NCI-H146 treated with DMSO at 0.1 percent for 48 hours (cell line): Measurements from ENCODE around the gene CERK.

Experiments
- DNase-seq: peaks from one replicate; lab custom pipeline; 2025; ENCODE audit not compliant: unreplicated experiment; lab: John Stamatoyannopoulos, UW

Gene CERK

DNA sequence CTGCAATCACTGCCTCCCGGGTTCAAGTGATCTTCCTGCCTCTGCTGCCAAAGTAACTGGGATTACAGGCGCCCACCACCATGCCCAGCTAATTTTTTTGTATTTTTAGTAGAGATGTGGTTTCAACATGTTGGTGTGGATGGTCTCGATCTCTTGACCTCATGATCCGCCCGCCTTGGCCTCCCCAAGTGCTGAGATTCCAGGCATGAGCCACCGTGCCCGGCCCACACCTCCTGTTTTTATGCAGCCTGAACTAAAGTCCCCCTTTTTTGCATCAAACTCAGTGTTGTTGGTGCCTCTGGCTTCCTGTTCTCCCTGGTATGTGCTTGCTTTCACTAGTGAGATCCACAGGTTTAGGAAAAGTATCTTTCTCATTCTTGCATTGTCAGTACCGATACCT is 28.6 kb upstream of the CERK start:
- no peak for DNase-seq

DNA sequence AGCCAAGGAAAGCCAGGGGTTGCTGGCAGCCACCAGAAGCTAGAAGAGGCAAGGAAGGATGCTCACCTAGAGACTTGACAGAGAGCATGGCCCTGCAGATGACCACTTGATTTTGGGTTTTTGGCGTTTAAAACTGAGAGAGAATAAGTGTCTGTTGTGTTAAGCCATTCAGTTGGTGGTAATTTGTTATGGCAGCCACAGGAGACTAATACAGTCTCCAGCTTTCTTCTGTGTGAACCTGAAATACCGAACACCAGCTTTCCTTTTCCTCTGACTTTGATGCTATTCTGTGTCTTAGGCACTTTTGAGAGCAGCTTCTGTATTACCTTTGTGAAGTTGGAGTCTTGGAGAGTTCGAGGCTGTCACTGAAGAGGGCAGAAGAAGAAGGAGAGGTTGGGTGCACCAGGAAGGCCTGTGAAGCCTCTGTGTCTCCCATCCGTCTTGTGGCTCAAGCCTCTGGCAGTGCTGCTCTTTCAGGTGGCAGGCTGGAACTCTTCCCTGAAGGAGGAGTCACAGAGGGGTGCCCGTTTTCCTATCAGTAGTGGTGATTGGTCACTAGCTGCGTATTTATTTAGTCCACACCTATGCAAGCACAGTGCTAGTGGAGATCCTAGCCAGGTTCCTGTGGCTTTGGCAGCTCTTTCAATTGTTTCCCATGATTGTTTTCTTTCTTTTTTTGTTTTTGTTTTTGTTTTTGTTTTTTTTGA is 26.9 kb upstream of the CERK start:
- no peak for DNase-seq

DNA sequence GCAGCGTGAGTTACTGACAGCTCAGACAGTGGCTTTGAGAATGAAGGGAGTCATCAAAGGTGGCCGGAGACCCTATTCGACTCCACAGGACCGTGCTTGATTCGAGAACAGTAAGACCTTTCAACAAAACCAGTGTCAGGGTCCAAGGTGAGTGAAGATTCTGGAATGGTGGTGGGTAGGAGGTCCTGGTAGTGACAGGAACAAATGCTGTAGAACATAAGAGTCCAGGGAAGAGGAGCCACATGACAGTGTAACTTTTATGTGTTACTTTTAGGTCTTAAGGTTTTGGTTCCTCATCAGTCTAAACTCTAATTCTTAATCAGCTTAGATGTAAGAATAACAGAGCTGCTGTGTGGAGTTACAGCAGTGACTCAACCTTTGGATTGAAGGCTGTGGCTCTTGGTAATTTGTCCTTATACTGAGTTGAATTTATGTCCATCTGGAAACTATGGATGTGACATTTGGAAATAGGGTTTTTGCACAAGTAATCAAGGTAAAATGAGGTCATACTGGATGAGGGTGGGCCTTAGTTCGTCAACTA is 26.2 kb upstream of the CERK start:
- no peak for DNase-seq

DNA sequence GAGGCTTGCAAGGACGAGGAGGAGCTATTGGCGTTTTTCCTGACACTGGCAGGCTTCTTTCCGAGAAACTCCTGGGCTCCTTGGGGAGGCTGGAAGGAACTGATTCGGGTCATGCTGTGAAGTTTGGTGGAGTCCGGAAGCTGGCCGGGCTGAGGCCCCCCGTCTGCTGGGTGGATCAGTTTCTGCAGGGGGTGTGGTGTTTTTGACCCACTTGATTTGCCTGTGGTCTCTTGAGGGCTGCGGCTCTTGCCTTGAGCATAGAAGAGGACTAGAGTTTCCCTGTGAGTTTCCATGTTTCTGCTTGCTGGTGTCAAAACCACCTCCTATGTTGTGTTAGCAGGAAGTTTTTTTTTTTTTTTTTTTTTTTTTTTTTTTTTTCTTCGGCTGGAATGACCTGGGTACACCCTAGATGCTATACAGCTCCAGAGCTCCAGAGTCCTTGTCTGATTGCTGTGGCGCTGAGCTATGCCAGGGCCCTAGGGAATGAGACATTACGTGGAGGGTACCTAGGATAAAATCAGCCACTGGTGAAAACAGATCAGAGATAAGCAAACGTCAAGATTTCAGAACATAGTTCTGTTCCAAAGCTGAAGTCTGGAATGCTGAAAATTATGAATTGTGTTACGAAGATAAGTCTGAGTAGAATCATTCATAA is 25.1 kb upstream of the CERK start:
- no peak for DNase-seq

DNA sequence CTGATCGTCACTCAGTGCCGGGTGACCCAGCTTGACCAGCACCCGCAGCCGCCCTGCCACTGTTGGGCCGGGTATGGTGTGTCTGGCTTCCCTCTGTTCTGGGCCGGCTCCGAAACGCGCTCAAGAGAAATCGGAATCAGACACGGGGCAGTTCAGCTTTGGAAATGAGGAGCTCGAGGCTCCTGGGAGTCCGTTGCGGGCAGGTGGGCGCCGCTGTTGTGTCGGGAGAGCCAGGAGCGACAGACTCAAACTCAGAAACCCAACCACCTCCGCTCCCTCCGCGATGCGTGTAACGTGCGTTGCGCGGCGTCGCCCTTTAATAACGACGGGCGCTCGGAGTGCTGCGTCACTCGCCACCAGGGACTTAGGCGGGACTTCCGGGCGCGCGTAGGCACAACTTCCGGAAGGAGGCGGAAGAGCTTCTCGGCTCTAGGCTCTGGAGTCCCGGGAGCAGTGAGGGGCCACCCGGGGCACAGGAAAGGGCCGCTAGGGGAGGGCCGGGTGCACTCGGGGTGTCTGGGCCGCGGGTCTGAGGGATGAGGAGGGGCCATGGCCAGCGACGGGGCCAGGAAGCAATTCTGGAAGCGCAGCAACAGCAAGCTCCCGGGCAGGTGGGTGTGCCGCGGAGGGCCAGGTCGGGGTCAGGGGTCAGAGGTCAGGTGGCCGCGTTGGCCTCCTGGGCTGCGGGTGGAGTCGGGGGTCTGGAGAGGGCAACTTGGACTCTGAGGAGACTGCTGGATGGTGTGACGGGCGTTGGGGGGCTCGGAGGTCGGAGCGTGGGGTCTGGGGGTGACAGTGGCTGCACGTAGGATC is 24.4 kb upstream of the CERK start, which contains the start of gene TBC1D22A:
TSS of gene TBC1D22A (plus strand) at position 413 of the 813 bp plus-strand sequence. CDS start at position 550, 137 bp downstream.
- DNase-seq = peak; percentile 50

DNA sequence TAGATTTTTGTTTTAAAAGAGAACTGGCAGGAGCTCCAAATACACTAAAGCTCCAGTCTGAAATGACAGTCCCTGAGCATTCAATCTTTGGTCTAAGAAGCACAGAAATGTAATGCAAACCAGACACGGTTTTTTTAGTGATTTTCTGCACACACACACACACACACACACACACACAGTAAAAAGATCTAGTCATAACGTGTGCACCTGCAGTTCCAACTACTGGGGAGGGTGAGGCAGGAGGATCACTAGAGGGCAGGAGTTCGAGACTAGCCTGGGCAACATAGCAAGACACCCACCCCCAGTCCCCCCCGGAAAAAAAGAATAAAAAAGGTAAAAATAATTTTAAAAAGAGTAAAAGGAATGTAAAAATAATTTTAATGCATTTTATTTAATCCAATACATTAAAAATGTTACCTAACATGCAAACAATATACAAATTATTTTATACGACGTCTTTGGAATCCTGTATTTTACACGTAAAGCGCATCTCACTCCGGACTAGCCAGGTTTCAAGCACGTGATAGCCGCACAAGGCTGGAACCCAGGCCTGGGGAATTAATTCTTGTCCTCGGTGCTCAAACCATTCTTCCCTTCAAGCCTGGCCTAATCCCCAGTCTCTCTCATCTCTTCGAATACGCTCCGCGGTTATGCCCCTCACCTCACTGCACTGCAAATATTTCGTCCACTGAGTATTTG is 23.6 kb upstream of the CERK start:
- DNase-seq = no peak

DNA sequence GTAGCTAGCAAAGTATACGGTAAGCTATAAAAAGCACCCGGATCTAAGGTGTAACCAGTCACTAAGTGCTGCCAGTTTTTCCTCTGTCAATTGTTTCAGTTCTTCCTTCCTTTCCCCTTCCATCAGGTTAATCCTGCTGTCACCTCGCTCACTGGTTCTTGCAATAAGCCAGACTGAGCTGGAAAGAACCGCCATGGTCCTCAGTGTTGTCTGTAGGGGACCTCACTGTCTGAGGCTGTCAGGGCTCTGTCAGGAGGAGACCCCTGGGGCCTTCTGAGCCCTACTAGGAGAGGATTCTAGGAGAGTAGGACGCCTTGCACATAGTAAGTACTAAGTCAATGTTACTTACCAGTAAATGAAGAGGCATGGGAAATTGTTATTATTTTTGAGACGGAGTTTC is 23.0 kb upstream of the CERK start:
- no peak for DNase-seq

DNA sequence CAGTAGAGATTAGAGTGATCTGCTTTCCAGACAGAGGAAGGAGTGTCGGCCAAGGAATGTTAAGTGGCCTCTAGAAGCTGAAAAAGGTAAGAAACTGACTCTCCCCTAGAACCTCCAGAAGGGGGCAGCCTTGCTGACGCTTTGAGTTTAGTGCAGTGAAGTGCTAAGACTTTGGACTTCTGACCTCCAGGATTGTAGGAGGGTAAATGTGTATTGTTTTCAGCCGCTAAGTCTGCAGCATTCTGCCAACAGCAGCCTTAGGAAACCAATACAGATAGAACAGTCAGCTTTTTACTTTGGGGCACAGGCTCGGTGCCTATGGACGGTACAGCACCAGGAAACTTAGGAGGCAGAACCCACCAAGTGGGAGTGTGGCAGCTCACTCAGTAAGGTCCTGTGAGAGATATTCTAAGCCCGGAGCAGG is 20.8 kb upstream of the CERK start:
- DNase-seq = no peak

DNA sequence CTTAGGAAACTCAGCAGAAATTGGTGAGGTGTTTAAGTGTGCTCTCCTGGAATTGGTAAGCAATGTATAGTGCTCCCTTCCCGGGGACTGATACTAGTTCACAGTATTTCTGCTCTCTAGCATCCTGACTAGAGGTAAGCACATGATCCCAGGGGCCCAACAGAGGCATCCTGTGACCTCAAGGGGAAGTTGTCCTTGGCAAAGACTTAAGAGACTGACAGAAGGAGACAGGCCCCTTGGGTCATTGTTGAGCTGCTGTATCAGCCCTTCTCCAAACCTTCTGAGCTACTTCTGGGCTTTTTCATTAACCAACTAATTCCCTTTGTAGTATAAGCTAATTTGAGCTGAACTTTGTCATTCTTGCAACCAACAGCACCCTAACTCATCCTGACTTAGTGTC is 20.1 kb upstream of the CERK start:
- DNase-seq = no peak

DNA sequence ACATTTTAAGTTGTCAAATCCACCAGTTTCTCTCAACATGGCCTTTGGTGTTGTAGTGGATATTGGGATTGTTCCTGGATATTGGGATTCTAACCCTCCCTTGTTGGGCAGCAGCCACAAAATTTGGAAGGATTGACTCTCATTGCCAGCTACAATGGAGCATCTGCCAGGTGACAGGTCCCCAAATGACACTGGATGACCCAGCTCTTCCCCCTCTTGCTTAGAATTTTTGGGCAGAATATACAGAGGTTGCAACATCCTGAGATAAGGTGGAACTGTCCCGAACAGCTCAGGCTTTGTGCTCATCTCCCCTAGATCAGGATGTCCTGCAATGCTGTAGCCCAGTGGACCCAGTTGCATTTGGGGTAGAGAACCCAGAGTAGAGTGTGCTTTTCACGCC is 19.1 kb upstream of the CERK start:
- no peak for DNase-seq

DNA sequence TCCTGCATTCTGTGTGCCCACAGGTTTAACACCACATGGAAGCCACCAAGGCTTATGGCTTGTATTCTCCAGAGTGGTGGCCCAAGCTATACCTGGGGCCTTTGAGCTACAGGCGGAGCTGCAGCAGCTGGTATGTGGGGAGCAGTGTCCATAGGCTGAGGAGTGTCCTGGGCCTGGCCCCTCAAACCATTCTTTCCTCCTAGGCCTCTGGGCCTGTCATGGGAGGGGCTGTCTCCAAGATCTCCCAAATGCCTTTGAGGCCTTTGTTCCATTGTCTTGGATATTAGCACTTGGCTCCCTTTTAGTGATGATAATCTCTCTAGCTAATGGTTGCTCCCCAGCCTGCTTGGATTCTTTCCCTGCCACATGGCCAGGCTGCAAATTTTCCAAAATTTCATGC is 18.0 kb upstream of the CERK start:
- DNase-seq = no peak

DNA sequence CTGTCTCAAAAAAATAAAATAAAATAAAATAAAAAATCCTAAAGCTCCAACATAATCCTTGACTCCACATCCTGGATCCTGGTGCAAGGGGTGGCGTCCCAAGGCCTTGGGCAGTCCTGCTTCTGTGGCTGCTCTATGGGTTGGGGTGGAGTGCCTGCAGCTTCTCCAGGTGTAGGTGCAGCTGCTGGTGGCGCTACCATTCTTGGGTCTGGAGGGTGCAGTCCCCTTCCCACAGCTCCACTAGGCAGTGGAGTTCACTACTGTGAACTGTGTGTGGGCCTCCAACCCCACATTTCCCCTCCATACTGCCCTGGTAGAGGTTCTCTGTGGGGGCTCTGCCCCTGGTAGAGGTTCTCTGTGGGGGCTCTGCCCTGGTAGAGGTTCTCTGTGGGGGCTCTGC is 17.5 kb upstream of the CERK start:
- DNase-seq = no peak

DNA sequence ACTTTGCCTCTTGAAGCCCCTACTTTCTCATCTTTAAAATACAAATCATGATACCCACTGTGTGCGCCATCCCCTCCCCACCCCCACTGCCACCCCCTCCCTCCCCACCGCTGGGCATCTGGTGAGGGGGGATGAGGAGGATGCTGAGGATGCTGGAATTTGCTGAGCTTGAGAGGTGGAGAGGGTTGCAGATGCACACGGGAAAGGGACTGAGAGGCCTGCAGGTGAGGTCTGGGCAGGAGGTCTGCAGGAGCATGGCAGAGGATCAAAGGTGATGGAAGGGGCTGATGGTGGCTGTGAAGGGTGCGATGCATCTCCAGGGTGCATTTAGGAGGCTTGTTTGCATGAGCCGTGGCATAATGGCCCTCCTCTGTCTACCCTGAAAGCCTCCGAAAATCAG is 16.8 kb upstream of the CERK start:
- no peak for DNase-seq

DNA sequence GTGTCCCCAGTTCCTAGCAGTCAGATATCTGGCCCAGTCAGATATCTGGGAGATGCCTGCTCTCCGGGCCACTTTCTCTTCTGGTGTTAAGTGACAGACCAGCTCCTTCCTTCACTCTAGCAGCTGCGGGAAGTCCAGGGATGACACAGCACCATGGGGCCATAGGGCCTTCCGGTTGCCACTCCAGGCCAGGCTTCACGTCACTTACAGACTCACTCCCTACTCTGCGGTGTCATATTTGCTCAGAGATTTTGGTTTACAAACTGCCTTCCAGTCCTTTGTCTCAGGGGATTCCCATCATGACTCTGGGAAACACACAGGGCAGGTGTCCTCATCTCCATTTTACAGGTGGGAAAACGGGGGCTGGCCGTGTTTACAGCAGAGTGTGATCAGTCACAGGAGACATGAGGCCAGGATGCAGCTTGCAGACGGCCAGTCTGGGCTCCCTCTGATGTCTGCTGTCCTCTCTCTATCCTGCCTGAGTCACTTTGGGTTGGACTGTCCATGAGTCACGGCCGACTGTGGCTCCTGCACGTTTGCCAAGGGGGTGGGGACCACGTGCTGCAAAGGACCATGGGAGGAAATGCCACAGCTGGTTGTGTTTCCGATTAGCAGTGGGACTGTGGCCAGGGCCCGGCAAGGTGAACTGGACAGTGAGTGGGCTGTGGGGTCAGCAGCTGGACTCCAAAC is 16.2 kb upstream of the CERK start:
- no peak for DNase-seq

DNA sequence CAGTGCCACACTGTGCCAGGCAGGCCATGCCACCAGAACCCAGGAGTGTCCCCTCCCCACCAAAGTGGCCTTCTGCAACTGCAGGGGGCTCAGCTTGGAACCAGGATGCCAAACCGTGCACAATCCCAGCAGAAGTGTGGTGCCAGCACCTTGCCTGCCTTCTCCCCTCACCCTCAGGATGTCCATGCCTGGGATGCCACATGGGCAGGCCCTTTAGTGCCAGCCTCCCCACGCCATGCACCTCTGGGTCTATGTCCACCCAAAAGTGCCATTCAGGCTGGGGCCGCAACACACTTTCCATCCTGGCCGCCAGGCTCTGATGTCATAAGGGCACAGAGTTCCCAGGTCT is 15.7 kb upstream of the CERK start:
- no peak for DNase-seq

DNA sequence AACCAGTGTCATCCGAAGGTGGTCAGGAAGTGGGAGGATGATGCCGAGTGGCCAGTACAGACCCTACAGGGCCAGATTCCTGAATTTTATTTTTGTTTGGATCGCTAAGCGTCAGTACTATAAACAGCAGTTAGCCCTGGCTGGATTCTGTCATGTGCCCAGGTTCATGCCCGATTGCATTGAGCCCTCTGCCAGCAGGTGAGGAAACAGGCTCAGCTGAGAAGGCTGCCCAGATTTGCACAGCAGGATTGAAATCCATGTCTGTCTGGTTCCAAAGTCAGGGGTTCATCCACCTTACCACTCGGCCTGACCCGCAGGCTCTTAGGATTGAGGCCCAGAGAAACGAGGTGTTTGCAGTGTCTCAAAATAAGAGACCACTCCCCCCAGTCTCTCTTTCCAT is 15.3 kb upstream of the CERK start:
- DNase-seq = no peak

DNA sequence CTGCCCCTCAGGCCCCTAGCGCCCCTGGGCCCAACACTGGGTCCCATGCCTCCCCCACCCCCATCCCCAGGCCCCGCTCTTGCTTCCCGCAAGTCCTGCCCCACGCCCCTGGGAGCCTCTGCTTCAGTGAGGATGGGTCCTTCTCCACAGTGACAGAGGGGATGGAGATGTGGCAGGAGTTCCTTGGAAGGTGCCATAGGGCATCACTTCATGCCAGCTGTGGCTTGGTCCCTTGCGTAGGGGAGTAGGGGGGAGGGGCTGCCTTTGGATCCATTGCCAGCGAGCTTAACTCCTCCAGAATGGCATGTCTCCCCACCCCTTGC is 14.9 kb upstream of the CERK start:
- no peak for DNase-seq

DNA sequence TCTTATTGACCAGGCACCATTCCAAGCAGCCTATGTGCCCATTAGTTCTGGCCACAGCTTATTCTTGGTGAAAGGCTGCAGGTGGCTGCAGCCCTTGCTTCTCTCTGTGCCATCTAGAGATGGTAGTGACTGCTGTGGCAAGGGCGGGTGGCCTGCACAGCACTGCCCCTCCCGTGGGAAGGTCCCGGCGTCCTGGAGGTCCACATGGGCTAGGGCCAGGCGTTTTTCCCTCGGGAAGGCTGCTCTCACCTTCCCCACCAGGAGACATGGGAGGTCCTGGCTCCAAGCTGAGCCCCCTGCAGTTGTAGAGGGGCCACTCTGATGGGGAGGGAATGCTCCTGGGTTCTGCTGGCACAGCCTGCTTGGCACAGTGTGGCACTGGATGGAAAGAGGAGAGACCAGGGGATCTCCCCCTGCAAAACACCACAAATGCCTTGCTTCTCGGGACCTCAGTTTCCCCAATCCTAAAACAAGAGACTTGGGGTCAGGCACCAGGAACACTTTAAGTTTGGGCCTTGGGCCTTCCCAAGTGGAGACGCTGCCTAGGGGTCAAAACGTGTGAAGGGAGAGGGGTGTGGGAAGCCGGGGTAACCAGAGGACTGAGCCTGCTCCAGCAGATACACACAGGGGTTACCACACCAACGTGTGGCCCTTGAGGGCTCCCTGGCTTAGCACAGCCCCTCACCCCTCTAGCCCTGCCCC is 14.4 kb upstream of the CERK start:
- DNase-seq = no peak

DNA sequence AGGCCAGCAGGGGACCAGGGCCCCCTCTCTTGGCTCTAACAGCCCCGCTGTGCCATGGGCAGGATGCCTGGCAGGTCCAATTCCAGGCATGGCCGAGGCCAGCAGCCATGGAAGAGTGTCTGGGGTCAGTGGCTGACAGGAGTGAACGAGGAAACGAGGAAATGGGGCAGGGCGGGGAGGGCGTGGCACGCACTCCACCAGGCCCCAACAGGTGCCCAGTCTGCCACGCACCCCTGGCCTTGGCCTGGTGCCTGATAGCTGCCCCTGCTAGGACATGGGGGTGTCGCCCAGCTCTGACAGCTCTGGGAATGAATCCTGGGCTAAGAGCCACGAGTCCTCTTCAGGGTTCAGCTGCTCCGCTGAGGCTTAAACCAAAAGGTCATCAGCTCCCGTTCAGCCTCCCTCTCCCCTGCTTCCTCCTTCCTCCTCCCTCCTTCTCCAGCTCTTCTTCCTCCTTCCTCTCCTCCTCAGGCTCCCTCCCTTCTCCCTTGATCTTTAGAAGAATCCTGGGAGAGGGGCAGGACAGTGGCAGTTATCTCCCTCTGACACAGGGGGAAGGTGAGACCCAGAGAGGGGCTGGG is 12.9 kb upstream of the CERK start:
- no peak for DNase-seq

DNA sequence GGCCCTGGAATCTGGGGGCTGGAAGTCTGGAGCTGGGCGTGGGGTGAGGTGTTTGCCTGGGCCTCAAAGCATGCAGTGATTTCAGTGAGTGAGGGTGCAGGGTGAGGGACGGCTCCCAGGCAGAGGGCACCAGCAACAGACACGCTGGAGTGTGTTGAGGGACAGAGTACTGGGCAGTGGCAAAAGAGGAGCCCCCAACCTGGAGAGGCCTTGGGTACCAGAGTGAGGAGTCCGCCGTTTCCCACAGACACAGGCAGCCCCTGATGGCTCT is 12.4 kb upstream of the CERK start:
- no peak for DNase-seq
